Hematopoietic multipotent progenitor cell treated with erythropoietin and hydrocortisone succinate and interleukin-3 and kit ligand, for 6 days (in vitro differentiated cells): ENCODE data around the gene RBMS1.

Experiments
- DNase-seq: peaks from one replicate; pipeline ENCODE4 v3.0.0-alpha.2; 2015

The RBMS1 gene

DNA sequence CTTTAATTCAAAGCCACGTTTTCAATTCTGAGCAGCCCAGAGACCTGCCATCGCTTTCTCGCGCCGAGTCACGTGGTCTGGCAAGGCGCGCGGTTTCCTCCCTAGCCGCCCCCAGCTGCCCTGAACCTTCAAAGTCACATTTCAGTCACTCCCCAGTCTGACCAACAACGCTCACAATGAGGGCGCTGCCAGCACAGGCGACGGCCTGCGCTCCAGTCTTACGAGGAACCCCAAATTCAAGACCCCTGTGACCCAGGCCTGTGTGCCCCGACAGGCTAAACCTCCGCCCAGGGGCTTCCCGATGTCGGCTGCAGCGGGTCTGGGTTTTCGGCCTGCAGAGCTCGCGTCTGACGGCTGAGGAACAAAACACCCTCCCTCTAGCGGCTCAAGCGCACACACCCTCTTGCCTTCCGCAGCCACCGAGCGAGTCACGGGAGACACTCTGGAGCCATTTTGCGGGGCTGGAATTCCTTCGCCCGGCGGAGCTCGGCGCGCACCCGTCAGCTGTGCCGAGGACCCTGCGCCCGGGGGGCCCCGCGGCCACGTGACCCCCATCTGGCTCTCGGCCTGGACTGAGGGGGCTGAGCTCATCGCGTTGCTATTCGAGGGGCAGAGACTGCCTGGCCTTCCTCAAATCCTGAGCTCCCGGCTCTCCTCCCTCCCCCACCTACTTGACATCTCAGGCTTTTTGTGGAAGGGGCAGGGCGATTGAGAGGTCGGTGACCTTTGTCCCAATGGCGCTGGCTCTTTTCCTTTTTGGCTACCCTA, 223.6 kb downstream of the RBMS1 start:
- DNase-seq = peak; percentile 82

- DNase-seq = no peak
These were observed 224.2 kb downstream of the RBMS1 start for GRCh38 chr2:160269365-160269764.

DNA sequence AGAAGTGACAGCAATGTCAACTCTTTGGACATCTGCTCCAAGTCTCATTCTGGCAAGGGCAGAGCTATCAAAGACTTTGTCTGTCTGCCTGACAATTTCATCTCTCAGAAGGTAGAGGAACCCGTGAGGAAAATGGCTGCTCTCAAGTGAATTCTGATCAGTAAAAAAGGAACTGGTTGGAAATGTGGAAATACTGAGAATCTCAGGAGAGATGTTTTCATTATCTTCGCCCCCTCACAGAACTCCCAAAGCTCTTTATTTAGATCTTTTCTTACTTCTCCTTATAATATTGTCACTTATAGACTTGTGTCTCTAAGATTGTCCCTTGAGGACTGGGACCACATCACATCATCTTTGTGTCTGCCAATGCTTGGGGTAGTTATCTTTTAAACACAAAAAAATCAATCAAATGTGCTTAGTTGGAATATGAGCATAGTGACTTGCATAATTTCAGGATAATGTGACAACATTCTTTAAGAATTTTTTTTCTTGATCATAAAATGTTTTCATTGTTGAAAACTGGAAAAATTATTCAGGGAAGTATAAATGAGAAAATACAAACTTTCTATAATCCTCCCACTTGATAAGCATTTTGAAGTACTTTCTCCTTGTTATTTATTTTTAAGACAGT, 225.3 kb downstream of the RBMS1 start:
- DNase-seq = no peak

DNA sequence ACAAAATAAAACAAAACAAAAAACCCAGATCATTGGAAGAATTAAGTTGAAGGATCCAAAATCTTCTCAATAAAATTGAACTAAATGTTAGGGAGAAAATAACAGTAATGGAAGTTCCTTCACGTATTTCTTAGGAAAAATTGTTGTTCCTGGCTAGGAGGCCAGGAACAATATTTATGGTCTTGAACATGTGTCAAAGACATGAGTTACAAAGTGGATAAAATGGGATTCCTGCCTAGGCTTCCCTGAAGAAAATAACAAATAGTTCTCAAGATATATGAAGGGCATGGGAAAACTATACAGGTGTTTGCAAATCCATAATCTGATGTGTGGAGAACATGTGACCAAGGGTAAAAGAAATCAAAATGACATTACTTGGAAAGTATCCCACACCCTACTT, 225.9 kb downstream of the RBMS1 start:
- no peak for DNase-seq

DNA sequence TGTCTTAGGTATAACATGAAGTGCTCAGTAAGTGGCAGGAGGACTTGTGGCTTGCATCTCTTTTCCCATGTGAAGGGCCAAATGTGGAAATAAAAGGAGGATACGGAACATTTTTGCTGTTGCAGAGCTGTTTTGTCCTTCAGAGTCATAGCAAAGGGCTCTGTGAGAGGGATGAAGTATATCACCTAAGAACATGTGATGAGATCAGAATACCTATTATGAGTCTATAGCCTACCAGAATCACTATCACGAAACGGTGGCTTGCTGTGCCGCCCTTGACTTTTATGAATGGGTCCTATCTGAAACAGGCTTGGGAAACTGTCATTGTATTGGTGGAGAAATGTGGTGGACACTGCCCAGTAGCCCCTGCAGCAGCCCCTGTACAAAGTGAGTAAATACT, 226.6 kb downstream of the RBMS1 start:
- DNase-seq = no peak

DNA sequence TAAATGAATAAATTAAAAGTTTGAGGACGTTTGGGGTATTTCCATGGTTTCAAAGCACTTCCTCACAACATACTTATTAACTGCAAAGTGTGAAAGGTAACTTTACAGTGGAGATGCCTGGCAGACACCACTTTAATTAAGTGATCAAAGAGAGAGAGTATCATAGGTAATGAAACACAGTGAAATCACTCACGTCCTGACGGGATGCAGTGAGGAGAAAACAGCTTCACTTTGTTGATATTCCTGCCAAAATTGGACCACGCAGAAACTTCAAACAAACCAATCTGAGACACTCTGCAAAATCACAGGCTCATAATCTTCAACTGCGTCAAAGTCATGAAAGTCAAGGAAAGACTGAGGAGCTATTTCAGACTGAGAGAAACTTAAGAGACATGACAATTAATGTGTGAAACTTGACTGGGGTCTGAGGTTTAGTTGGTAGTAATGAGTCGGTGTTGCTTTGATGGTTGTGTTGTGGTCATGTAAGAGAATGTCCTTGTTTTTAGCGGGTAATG, 227.5 kb downstream of the RBMS1 start:
- no peak for DNase-seq

DNA sequence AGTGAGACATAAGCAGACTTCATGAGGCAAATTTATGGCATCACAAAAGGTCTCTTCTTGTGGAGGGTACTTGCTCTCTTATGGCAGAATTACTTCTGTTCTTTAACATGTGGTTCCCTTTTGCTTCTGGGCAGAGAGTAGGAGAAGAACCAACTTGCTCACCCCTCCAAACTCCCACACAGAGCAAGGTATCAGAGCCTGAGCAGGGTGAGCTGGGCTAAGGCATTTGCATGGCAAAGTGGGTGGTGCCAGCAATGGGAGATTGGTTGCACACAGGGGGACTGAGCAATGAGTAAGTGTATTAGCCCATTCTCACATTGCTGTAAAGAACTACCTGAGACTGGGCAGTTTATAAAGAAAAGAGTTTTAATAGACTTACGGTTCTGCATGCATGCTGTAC, 229.3 kb downstream of the RBMS1 start:
- no peak for DNase-seq

GRCh38 chr2:160261732-160262131, 231.9 kb downstream of the RBMS1 start:
- no peak for DNase-seq

- DNase-seq = no peak
These were observed 235.2 kb downstream of the RBMS1 start for GRCh38 chr2:160258492-160258805.

DNA sequence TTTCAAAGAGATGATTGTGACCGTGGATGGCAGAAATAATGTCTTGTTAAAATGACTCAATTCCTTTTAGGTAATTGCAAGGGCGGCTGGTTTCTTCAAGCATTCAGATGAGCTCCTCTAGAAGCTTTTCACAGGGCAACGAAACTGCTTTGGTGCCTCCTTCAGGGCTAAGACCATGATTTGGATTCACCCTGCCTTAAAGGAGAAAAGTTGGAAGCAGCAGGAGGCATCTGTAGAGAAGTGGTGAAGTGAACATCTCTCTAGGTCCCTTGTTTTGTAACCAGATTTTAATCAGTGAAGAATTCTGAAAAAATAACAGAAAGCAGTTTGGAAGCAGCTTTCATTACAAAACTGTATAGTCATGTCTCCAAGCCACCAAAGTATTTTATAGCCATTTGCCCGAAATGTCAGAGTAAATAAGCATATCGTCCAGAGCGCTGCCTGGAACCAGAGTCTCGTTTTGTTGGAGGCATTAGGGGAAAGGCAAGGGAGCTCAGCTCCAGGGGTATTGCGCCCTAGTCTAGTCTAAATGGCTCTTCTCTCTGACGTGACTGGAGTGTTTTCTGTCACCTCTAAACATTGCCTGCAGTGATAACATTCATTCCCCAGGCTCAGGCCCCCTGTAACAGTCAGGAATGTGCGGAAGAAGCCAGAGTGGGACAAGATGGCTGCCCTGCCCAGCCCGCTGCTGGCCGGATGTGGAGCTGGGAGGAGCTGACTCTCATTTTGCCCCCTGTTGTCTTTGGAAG, 235.7 kb downstream of the RBMS1 start:
- no peak for DNase-seq

DNA sequence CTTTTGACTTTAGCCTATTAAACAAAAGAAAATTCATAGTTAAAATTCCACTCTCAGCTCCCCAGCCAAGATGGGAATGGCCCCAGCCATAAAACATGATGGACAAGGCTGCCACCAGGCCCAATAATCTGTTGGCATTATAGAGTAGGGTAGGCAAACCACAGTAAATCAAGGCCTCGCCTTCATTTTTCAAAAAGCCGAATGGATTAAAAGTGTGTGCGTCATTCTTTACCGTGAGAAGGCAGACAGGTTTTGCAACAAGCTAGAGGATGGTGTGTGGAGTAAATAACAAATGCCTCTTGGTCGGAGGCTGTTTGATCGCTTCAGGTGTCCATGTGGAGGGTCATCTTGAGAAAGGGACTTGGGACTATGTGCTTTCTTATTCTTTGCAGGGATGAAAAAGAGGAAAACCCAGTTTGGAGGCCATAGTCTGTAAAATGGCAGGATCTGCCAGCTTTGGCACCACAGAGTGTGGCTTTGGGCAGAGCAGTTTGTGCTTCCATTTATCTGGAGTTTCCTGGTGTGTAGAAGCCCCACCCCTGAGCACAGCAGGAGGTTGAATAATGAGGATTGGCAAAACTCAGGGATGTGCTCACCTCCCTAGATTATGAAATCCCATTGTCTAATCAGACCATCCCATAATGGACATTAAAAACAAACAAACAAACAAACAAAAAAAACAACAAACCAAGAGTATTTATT, 236.4 kb downstream of the RBMS1 start:
- no peak for DNase-seq

DNA sequence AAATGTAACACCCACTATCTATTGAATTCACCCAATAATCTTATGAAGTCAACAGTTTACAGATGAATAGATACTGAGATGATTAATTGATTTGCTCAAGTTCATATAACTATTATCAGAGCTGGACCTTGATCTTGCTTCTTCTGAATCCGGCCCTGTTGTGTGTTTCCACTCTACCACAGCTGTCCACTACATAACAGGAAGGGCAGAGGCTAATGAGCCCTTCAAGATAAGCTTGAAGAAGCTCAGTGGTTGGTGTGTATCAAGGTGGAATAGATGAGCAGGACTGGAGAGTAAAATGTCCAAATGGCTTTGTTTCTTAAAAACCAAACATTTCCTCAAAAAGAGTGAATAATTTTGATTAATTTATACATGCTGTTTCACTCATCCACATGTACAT, 237.1 kb downstream of the RBMS1 start:
- no peak for DNase-seq

GRCh38 chr2:160255408-160255807, 238.2 kb downstream of the RBMS1 start:
- DNase-seq = no peak

- DNase-seq = no peak
These were observed 239.3 kb downstream of the RBMS1 start for GRCh38 chr2:160254189-160254762.

GRCh38 chr2:160253440-160254188, 240.0 kb downstream of the RBMS1 start:
- DNase-seq = no peak

- no peak for DNase-seq
These were observed 240.7 kb downstream of the RBMS1 start for GRCh38 chr2:160252900-160253299.

GRCh38 chr2:160252278-160252887, 241.2 kb downstream of the RBMS1 start:
- peak; percentile 64 for DNase-seq

DNA sequence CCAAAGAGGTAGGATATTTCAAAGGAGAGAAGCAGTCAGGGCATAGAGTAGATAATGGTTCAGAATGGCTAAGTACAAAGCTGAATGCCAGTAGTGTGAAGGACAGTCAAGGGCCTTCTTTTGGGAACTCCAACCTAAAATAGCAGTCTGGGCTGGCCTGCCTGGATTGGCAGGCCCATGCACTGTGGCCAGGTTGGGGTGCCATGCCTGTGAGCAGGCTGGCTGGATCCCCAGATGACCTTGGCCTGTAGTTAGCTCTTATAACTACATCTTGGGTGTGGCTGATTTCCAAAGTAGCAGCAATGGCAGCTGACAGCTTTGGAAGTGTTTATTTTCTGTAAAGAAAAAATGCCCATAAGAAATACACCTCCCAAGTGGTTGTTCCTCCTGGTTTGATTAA, 242.0 kb downstream of the RBMS1 start:
- DNase-seq = no peak

DNA sequence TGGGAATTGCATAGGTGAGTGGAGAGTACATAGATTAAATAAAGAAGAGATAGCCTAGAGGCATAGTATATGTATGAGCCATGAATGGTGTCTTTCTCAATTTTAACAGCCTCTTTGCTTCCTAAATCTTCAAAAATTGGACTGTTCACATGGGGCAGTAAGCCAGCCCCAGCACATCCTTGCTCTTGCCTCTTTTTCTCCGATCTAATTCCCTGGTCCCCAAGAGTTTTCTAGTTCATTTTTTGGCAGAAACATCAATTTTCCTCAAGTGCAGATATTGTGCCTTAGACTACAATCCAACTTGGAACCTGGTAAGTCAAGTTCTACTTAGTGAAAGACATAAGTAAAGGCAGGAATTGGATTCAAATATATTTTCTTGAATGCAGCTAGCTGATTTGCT, 243.7 kb downstream of the RBMS1 start:
- DNase-seq = no peak

DNA sequence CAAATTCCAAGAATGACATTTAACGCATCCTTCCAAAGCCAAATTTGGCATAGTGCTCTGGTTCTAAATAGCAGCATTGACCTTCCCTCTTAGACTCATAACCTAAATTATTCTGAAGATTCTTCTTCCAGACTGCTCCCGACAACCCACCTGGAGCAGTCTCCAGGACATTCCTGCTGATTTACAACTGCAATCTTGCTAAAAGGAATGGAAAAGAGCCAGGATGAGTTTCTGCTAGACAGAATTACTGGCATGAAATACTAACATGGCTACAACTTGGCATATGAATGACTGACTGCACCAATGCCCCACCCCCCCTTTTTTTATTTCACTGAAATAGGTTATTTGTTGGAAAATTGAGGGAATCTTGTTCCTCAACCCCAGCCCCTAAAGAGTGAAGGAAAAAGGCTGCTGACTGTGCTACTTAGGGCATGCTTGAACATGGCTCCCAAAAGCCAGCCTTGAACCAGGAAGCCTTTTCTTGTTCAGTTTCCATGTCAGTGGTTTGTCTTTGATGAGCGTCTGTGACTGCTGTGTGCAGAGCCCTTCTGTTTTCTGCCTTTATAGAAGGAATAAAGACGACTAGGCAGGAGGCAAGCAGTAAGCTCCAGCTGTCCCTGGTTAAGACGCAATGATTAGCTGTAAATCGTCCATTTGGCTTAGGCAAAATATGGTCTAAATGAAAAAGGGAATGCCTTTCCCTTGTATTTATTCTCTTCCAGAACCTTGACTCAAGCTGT, 246.1 kb downstream of the RBMS1 start:
- no peak for DNase-seq

DNA sequence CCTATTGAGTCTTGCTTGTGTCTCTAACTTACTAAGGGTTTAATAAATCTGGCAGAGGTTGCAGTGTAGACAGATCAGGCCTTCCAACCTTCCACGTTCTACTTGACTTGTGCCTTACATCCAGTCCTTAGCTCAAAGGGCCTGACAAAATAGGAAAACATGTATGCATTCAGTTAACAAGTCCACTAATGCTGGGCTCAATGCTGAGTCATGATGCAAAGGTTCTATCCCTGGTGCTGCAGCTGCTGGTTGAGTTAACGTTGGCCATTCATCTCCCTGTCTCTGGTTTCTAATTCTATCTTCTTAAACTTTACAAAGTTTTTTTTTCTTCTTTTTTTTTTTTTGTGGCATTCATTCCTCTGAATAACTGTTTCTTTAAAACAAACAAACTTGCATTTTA, 247.3 kb downstream of the RBMS1 start:
- no peak for DNase-seq
